A204.1 (cell line): ENCODE measurements around the gene FLACC1.
A peak's percentile ranks its signal among the peaks of the same experiment; 100 is the strongest.
"Not testable (repeated sequence)": the region's sequence is repeated elsewhere in the genome, so short reads cannot be mapped to it uniquely, and the experiment has no call there.

Experiments used
- FAIRE-seq: peaks from 2 replicates; lab custom pipeline; 2012; peaks lifted over from hg19 to GRCh38; lab: Jason Lieb, UNC

FLACC1 gene, protein sequence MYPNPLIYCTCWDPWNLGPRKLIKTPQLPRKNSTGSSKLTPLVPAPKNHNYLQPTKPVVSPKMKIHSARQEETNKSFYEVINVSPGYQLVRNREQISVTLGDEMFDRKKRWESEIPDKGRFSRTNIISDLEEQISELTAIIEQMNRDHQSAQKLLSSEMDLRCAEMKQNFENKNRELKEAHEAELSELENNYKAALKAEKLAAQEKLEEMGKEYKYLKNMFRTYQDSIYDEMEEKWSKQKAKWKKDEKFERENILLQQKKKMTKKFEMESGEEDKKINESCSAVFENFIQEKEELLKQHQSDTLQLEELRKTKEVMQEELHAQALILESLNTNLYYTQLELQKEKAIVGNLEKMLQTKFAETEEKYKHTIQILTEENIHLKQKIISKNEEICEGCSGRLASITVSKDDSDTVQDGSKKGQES

DNA sequence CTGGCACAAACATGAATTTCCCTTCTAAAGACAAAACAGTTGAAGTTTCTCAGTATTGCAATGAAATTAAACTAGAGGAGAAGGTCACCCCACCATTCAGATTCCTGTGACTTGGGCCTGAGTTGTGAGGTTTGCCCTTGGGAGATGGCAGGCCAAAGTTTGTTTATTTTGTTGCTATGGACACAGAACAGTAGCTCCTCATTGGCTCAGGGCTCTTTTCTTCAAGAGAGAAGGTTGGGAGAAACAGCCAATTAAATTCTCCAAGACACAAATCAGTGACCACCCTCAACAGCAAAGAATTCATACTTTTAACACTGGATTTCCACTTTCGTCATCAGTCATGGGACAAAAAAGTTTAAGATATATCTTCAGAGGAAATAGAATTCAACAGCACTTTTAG, at the start of gene FLACC1:
Gene FLACC1, minus strand, starts transcription at position 125 of the 400 bp plus-strand sequence. CDS start 5,941 bp downstream, outside the sequence.
- FAIRE-seq, result no peak

DNA sequence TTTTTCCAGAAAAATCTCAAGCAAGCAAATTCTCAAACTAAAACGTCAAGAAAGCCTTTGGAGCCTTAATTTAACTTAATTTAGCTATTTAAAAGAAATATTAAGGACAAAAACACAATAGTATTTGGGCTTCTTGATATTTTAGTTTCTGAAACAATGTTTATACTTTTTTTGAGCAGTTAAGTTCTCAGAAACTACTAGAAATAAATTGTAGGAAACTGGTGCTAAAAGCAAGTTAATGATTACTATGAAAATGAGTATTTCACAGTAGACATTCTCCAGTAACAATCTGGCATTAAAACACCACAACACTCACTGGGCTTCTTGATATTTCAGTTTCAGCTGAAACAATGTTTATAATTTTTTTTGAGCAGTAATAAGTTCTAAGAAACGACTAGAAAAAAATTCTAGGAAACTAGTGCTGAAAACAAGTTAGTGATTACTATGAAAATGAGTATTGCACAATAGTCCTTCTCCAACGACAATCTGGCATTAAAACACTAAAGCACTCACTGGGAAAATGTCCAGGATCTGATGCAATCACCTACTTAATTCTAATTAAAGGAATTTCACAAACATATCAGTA, 49.0 kb upstream of the FLACC1 start:
- no peak for FAIRE-seq

DNA sequence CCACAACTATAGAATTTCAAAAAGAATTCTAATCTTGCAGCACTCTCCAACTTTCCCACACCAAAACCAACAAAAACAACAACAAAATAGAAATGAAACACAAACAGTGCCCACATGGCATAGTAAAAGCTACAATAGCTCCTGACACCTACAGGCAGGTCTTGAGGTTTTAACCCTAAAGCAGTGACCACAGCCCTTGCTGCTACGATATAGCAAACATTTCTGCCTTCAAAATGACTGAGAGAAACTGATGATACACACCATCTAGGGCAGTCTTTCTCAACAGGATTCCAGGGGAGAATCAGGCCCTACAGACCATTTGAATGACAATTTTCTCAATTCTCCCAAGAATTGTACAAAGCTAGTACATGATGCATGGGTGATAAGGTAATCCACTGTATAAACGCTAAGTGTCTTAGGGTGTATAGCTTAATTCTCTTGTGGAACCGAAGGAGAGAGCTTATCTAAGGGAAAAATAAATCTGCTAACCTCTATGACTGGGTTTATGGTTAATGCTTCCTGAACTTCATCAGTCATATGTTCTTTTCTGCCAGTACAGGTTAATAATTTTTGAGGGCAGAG, 47.6 kb upstream of the FLACC1 start:
- FAIRE-seq, result no peak

DNA sequence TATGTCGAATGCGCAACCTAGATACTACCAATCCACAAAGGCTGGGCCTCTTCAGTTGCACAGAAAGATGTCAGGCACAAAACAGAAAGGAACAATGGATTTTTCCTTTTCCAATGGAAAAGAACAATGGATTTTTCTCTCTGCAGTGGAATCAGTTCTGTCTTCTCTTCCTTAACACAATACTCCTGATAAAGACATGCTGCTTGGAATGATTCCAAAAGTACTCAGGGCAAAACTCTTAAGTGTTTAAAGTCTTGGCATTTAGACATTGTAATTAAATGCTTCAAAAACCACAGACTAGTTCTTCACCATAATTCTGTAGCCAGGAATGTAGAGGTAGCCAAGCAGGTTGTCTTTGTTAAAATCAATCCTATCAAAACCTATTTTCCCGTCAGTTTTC, 46.7 kb upstream of the FLACC1 start:
- no peak for FAIRE-seq

DNA sequence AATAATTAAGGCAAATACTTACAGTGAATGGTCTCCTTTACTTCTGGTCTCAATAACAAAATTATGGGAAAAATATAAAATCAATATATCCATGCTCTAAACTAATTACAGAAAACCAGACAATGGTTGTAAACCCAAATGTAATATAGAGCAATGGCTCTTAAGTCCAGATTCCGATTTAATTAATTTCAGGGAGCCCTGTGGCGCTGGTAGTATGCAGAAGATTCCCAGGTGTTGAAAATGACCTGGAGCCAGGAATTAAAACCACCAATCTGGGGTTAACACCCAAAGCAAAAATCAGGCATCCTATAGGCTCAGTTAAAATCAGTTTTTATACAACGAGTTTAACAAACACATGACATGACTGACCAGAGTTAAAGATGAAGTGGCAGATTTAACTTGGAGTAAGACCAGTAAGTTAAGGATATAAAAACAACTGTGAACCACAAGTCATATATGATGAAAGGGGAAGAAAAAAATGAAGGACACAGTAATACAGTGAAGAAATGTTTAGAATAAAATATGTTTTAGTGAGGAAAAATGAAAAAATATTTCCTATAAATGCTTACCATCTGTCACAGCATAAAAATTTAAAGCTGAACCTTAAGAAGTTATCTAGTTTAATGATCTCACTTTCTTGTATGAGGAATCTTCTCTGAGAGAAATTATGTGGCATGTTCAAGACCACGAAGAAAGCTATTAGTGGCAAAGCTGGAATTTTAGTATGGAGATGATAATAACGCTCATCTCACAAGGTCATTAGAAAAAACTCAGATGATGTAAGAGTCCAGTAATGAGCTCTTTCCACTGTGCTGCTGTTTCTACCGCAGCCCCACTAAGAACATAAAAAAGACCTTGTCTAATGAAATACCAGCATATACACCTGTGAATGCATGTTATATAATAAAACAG, 45.8 kb upstream of the FLACC1 start:
- FAIRE-seq, result no peak

DNA sequence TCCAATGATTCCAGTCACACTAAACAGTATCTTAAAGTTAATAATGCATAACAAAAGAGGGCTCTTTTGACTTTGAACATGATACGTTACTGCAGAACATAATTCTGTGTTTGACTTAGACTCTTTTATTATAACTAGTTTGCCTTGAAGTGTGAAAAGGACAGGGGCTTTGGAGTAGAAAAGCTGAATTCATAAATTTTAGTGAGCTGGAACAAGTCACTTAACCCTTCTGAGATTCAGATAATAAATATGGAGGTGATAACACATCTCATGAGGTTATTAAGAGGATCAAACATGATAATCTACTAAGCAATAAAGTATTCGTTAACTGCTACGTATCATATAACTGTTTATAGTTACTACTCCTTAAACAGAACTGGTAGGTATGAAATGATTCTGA, 44.7 kb upstream of the FLACC1 start:
- FAIRE-seq, result no peak

DNA sequence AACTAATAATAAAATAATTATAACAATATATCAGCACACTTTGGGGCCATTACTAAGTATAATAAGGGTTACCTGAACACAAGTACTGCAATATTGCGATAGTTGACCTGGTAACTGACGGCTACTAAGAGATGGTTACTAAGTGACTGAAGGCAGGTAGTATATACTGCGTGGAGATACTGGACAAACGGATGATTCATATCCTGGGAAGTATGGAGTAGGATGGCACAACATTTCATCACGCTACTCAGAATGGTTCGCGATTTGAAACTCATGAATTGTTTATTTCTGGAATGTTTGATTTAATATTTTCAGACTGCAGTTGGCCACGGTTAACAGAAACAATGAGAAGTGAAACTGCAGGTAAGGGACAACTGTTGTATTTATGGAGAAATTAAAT, 39.5 kb upstream of the FLACC1 start:
- FAIRE-seq, result no peak

DNA sequence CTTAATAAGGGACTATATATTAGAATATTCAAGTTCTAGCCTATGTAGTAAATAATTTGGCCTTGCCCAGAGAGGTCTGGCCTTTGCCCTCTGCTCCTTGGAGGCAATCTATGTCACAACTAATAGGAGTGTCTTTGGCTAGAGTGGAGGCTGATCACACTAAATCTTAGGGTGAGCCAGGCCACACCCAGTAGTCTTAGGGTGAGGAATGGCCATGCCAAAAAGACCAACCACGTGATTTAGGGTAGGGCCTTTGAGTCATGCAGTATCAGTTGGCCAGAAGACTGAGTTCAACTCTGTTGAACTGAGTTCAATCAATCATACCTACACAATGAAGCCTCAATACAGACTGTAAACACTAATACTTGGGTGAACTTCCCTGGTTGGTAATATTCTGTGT, 26.0 kb upstream of the FLACC1 start:
- no peak for FAIRE-seq

DNA sequence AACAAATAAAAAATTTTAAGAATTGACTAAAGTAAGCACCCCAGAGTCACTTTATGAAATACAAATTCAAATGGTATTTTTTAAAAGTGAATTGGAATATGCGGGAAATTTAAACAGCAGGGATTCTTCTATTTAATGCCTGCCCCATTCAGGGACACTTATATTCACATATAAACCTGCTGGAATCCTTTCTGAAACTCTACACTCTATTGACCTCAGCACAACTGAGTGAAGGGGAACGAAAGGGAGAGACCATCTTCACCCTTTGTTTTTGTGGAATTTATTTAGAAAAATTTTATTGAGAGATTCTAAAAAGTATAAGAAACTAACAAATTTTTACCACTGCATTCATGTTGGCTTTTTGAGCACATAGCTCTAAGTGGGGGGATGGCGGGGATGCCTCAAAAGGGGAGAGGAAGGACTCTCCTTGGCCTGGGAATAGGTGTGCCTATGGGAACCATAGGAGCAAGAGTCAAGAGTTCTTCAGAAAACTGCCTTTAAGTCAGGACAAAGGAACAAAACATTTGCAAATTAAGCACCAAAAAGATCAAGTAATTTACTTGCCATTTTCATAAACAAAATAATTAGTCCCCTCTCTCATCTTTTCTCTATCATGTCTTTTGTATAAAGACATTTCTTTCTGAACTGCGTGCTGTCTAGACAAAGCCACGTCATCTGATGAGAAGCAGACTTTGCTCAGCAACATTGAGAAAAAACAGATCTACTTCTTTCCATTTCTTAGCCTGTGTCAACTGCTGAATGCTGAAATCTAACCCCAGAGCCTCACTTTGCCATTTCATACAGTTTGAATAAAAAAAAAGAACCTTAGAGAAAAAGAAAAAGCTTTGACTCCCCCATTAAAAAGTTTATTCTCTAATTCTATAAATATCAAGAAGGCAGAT, 21.6 kb upstream of the FLACC1 start:
- no peak for FAIRE-seq

DNA sequence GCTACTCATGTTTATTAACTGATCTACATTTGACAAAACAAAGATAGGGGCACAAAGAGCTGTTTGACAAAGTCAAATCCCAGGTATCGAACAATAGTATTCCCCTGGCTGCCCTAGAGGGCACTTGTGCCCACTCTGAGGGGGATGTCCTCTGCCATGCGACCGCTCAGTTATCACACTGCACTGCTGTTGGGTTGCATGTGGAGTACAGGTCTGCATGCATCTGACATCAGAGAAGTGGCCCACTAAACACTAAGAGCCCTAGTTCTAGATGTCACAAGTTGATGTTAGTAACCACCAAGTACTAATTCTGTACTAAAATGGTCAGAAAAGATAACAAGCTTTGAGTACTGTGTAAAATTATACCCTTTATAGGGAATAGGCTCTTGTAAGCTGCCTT, 20.1 kb upstream of the FLACC1 start:
- FAIRE-seq, result no peak

DNA sequence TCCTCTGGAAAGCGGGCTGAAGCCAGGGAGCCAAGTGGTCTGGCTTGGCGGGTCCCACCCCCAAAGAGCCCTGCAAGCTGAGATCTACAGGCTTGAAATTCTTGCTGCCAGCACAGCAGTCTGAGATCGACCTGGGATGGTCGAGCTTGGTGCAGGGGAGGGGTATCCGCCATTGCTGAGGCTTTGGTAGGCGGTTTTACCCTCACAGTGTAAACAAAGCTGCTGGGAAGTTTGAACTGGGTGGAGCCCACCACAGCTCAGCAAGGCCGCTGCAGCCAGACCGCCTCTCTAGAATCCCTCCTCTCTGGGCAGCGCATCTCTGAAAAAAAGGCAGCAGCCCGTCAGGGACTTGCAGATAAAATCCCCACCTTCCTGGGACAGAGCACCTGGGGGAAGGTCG, 12.6 kb upstream of the FLACC1 start:
- no peak for FAIRE-seq

DNA sequence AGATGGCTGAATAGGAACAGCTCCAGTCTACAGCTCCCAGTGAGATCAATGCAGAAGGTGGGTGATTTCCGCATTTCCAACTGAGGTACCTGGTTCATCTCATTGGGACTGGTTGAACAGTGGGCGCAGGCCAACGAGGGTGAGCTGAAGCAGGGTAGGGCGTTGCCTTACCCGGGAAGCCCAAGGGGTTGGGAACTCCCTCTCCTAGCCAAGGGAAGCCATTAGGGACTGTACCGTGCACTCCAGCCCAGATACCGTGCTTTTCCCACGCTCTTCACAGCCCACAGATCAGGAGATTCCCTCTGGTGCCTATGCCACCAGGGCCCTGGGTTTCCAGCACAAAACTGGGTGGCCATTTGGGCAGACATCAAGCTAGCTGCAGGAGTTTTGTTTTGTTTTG, 12.2 kb upstream of the FLACC1 start:
- not testable (repeated sequence) for FAIRE-seq

DNA sequence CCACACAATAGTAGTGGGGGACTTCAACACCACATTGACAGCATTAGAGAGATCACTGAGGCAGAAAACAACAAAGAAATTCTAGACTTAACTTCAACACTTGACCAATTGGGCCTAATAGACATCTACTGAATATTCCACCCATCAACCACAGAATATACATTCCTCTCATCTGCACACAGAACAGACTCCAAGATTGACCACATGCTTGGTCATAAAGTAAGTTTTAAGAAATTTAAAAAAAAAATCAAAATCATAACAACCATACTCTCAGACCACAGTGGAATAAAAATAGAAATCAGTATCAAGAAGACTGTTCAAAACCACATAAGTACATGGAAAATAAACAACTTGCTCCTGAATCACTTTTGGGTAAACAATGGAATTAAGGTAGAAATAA, 9.0 kb upstream of the FLACC1 start:
- FAIRE-seq, result no peak

DNA sequence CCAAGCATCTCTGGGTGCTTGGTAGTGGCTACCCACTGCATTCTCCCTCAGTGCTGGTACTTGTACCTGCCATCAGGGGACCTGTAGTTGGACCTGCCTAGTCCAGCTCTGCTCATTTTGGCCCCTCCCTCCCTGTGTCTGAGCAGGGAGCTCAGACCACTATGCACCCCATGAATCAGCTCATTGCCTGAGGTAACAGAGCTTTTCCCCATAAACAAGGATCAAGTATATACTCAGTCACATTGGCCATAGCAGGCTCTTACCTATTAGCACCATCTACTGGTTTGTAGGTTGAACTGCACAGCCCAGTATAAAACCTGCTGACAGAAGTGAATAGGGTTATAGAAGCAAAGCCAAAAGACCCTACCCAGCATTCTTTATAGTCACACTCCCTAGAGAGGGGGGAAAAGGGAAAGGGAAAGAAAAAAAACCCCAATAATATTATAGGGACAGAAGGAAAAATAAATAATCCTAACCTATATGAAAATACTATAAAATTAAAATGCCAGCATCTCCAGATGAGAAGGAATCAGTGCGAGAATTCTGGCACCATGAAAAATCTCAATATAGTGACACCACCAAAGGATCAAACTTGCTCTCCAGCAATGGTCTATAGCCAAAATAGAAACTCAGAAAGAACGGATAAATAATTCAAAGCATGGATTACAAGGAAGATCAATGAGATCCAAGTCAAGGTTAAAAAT, 6.9 kb upstream of the FLACC1 start:
- peak; percentile 9 for FAIRE-seq

DNA sequence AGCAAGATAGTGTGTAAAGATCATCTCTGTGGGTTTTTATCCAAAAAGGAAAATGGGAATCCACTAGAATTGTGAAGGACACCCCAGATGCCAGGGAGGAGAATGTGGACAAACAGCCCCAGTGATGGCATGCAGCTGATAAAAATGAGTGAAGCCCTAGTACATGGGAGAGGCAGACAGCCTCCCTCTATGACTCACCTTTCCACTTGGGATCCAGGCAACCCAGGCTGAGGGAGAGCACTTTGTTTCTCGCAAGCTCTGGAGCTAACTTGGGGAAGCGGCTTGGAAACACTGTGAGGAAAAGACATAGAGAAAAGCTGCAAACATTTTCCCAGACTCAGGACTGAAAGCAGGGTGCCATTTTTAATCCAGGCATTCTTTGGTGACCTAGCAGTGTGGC, 5.3 kb upstream of the FLACC1 start:
- FAIRE-seq, result no peak

DNA sequence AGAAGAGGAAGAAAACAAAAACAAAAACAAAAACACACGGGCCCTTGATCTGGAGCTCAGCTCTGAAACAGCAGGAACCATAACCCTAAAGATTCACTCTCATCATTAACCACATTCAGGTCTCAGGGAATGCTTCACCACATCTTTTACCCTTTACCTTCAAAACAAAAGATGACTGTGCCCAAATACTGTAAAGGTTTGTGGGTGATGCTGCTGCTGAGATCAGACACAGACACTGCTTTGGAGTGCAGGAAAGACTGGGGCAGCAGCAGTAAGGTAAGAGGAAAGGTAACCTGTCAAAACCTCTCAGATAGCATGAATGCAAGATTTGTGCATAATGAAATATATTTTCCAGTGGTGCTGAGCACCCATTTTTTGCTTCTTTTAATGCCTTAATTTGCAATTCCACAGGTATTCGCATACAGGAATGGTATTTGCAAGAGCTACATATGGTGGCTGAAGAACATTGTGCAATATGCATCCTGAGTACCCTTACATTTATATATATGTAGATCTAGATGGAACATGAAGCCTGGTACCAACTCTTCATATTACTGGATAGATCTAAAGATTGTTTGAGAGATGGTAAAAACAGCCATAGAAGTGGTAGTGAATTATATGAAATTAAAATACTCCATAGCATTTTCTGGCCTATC, 4.1 kb upstream of the FLACC1 start:
- no peak for FAIRE-seq

DNA sequence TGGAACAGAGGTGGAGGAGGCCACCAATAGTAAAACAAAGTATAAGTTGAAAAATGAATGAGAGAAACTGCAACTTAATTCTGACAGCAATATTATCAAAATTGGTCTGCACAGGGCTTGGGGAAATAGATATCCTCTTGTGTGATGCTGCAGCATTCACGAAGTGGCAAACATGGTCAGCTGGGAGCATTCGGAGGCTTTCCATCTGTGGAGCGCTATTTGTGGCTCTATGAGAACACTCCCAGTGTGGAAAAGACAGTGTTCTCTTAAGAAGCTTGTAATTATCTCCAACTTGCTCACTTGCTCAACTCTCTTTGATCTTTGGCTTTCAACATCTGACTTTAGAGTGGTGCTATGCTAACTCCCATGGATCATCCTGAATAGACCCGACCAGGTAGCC, 3.1 kb upstream of the FLACC1 start:
- FAIRE-seq, result no peak

DNA sequence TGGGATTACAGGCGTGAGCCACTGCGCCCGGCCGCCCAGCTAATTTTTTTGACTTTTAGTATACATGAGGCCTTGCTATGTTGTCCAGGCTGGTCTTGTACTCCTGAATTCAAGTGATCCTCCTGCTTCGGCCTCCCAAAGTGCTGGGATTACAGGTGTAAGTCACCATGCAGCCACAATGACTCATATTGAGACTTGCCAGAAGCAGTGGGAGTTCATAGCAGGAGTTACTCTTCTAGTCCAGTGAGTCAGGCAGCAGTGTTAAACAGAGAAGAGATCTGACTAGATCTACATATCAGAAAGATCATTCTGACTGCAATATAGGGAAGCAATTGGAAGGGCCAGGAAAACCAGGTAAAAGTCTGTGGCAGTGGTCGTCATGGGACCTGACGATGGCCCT, 1.5 kb upstream of the FLACC1 start:
- FAIRE-seq, result no peak

DNA sequence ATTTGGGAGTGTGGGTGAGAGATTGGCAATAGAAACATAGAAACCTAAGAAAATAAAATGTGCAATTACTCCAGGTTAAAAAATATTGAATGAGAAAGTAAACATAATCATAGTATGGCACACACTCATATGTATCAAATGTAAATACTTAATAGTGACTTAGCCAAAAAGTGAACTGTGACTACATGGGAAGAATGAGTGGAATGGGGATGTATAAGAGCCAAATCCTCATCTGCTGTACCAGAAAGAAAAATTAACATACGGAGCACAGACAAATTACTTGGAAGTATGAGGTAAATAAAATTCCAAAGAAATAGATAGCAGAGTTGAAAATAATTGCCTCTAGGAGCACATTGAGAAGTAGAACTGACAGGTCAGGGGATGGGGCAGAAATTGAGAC, 4.0 kb downstream of the FLACC1 start:
- no peak for FAIRE-seq

DNA sequence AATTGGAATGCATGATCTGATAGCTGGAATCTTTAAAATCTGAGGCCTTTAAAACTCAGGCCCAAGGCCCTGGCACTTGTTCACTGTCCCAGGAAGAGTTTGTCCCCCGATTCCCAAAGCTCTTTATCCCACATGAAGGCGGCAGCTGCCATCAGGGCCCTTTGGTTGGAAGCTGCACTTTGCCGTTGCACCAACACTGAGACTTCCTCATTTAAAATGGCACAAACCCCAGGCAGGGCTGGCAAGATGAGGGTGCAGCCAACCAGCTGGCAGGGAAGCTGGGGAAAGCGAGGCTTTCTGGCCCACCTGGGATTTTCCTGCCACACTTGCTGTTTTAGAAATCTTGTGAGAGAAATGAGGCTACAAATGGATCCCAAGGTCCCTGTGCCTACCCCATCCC, 6.3 kb downstream of the FLACC1 start:
- no peak for FAIRE-seq
